GM21825 (cell line): Measurements from ENCODE around the gene ZC3H12C.

Source experiments
- ATAC-seq: cut with Tn5 transposase; IDR thresholded peaks from one replicate; pipeline ENCODE4 v1.9.1; 2021; ENCODE audit warnings: mild to moderate bottlenecking, moderate library complexity; ENCODE audit not compliant: unreplicated experiment

Gene ZC3H12C

DNA sequence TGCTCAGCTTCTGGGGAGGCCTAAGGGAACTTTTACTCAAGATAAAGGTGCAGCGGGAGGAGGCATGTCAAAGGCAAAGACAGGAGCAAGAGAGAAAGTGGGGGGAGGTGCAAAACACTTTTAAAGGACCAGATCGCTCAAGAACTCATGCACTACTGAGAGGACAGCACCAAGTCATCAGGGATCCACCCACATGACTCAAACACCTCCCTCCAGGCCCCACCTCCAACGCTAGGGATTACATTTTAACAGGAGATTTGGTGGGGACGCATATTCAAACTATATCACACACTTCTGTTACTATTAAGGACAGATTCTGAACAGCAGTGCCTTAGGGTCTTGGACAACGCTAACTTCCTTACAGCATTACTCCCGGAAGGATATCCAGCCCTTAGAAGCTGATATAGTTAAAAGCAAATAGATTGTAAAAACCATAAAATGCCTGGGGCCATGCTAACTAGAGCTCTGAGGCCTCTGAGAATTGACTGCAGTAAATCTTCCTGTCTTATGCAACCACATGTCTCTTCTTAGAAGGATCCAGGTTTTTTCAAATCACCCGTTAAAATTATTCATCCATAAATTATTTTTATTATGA, 16.7 kb upstream of the ZC3H12C start:
- ATAC-seq: no peak

DNA sequence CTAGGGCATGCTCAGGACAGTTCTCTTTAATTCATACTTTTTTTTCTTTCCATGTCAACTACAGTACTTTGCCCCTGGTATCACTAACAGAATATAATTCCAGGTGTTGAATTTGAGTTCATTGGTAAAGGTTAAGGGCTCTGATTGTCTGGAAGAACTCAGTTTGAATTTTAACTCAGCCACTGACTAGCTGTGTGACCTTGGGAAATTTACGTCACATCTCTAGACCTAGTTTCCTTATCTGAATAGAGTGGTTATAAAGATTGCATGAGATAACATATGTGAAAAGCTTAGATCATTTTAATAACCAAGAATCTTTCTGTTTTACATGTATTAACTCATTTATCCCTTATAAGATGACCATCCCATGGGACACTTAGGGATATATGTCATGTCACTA, 15.8 kb upstream of the ZC3H12C start:
- ATAC-seq: peak; percentile 27

DNA sequence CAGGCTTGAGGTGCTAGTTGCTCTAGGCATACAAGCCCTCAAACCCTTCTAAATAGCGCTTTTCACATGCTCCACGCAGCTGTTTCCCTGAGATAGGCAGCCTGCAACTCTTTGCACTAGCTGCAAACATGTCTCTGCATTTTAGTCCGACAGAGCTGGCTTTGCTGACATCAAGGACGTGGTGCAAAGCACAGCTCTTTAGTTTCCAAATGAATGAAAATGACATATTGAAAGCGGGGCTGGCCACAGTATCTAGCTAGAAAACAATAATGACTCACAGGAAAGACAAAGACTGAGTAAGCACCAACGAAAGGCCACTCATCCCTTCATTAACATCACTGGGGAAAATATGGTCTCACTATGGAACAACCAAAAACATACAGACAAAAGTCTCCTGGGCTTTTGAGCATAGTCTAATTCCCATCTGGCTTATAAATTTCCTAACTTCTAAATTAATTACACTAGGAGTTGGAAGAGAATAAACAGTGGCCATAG, 15.3 kb upstream of the ZC3H12C start:
- peak; percentile 86 for ATAC-seq

DNA sequence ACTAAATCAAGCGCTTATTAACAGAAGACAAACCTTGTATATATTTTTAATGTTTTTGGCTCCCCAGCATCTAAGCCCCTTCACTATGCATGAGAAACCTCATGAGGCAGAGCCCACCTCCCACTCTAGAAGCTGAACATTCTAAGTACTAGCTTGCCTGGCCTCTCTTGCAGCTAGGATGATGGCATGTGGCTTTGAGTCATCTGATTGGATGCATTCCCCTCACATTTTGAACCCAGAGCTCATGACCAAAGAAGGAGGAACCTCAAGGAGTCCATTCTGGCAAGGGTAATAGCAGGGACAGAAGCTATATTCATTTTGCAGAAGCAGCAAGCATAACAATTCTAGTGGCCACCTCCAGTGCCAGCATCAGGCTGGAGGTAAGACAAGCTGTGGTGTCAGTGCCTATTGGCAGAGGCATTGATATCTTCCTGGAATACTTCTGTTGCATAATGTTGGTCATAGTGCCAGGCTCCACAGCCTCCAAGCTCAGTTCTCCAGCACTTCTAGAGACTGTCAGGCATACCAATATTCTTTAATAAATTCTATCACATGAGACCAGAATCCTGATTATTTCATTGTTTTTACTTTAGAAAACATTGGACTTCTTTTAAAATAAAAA, 14.2 kb upstream of the ZC3H12C start:
- no peak for ATAC-seq

DNA sequence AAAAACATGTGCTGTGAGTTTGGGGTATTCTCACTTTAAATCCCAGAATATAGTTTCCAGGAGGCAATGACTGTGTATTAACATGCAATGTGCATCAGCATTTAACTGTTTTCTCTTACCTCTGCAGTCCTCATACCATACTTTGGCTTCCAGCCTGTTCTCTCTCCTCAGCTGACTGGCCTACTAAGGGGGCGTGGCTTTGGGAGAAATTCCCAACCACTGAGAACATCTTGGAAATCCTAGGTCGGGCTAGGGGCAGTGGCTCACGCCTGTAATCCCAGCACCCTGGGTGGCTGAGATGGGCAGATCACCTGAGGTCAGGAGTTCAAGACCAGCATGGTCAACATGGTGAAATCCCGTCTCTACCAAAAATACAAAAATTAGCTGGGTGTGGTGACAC, 13.5 kb upstream of the ZC3H12C start:
- ATAC-seq: no peak

DNA sequence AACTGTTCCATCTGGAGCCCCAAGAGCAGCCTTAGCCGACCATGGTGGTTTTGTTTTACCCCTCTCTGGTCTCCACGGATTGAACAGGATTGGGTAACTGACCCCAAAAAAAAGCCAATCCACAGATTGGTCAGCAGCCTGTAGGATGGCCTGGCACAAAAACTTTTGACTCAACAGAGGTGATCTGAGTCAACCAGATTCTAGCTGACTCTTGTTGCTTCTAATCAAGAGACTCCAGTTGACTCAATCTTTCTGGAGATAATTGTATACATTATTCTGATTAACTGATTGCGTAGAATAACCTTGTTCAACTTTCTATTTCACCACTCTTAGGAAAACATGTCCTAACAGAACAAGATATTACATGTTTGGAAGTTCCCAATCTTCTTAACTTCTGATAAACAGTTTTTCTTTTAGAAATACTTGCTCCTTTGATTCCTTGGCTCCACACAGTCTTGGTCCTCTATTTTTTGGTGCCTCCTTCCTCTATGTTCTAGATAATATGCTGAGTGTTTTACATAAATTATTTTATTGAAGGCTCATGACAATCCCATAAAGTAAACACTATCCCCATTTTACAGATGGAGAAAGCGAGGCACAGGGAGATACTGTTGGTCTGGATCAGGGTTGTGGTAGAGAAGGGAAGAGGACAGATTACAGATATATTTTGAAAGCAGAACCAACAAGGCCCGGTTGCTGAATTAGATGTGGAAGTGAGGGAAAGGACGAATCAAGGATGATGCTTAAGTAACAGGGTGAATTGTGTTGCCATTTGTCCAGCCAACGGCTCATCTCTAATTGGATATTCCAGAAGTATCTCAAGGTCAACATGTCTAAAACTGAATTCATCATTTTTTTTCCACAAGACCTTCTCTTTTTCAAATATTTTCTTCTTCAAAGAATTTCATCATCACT, 11.5 kb upstream of the ZC3H12C start:
- ATAC-seq: no peak

DNA sequence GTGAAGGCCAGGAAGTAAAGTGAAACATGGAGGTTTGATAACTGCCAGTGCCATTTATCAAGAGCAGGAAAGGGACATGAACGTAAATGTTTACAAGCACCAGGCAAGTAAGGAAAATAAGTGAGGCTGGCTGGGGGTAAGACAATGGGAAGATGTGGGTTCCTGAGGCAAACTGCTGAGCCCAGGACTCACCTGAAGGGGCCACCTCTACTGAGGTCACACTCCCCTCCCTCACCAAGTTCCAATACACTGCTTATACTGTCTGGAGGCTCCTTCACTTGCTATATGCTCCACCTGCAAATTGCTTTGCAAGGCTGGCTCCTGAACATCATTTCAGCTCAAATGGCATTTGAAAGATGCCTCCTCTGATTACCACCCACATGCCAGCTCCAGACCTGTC, 10.3 kb upstream of the ZC3H12C start:
- no peak for ATAC-seq

DNA sequence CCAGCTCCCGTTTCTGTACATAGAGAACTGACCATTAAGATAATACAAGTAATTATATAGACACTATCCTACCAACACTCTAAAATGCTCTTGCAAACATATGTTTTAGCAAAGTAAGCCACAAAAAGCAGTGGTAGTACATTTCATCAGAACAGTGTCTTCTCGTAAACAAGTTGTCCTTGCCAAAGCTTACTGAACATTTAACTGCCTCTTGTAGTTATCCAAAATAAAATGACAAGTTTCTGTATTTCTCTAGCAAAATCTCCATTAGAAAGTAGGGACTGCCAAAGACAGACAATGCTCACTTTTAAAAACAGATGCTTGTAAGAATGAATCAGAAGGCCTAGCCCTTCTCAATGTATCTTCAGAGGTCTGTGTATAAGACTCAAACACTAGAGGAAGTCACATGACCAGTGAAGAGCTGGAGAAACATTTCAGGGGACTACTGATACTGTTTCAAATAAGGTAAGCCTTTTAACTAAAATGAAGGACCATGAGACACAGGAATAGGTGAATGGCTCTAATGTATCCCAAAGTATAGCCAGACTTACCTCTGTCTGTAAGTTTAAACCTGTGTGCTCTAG, 7.8 kb upstream of the ZC3H12C start:
- no peak for ATAC-seq

DNA sequence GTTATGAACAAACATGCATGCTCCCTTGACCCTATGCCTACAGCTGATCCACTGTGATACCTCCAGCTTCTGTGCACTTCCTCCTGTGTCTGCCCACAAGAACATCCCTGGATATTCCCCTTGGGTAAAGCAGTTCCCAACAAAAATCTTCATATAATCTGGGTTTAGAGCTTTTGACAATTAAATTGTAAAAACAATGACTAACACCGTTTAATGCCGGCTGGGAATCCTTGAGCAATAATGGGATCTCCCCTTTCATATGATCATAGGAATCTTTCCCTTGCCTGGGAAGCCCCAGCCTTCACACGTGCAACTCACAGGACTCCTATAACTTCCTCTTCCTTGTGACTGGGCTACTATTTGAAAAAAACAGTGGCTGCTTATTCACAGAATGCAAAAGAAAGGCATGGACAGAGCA, 6.3 kb upstream of the ZC3H12C start:
- ATAC-seq: no peak

DNA sequence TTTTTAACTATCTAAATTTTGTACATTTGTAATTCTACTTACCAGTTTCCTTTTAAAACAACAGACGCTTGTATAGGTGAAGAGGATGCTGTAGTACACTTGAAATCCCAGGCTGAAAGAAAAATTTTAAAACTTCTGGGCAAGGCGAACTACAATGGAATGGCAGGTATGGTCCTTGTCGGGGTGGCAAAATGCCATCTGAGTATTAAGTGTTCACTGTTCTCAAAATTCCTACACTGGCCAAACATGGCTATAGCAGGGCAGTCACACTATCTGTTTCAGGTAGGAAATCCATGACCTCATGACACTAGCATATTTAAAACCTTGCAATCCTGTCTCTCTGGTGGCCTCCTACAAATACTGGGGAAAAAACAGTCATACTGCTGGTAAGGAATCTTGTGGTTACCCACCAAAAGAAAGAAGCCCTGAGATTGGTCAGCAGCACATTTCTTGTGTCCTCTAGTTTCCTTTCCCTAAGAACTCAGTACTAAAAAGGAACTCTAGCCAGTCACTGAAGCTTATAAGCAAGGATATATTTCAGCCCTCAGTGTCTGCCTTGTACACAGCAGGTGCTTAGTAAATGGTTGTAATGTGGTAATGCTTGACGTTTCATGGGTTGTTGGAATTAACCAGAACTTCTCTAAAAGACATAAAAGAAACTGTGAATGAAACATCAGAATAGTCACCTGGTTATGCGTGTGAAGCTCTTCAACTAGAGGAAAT, 5.2 kb upstream of the ZC3H12C start:
- ATAC-seq: no peak

DNA sequence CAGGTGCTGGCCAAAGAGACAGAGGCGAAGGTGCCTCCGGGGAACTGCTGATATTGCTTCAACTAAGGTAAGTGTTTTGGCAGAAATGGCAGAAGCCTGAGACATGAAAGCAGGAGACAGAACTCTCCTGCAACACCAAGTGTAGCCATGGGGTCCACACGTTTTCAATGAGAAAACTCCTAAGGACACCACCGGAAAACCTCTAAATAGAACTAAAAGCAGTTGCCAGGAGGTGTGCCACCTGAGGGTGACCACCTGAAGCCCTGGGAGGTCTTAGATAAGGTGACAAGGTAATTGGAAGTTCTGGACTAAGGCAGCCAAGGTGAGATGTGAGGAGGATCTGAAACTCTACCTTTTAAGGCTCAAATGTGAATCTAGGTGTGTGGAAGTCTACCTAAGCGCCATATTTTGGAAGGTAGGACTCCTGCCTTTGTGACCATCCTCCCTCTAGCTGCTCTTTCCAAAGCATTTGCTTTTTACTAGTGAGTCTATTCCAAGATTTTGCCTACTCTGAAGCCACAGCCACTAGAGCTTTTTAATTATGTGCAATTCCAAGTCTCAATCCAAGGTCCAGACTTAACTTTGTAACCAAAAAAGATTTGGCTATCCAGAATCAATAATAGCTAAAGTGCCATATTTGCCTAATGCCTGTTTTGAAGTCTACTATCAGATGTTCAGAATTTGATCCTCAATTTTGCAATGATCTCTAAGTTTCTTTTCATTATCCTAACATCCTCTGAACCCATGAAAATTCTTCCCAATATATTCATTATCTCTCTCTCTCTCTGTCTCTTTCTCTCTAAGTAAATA, 4.5 kb upstream of the ZC3H12C start:
- no peak for ATAC-seq

DNA sequence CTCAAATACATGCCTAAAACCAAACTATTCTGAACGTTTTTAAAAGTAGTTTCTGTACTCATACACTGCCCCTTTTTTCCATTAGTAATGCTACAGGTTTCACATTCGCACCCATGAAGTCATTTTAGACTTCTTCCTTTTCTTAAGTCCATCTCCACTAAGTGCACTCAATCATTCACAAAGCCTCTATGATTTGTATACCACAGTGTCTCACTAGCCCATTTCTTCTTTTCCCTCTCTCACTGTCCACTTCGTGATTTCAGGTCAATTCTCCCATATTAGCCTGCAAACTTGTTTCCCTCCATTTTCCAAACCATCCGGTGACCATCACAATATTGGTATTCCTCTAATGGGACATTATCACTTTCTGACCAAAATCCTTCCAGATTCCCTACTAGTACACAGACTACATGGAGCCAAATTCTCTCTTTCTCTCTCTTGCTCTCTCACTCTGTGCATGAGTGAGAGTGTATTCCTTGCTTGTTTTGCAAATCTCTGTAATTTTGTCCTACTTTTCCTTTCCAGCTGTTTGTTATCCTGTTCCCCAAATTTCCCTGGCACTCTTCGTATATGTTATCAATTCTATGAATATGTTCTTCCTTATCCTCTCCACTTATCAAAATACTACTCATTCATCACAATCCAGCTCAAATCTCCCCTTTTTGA, 3.4 kb upstream of the ZC3H12C start:
- peak; percentile 25 for ATAC-seq

DNA sequence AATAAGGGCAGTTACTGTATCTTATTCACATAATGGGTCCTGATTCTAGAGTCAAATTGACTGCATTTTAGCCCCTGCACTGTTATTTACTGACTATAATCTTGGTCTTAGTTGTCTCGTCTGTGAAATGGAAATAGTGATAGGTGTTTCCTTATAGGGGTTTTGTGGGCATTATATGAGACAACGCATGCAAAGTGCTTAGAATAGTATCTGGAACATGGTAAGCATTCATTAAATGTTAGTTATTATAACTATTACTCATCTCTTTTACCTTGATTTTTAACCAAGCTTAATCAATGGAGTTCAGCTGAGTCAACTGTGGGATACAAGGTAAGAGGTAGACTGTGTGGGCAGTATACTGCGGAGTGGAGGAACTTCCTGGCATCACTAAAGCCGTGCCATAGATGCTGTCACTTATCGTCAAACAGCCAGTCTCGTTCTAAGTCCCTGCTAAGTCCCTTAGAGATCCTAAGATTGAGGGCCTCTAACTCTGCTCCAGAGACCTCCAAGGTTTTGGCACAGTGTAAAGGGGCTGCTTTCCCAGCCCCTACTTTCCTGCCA, 2.6 kb upstream of the ZC3H12C start:
- ATAC-seq: no peak

DNA sequence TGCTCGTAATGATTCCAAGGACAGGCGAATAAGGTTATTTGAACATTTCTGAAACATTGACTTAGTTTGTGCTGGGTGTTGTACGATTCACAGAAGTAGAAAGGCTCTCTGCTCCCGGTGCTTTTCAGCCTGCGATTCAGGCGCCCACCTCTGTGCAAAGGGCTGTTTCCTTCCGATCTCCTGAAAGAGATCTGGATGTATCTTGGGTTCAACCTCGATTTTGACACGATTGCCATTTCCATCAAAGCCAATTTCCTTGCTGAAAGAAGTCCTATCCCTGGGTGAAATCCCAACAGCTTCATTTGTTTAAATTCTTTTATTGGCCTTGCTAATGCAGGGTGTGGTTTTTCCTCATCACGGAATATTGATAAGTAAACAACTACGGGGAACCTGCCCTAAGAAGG, 1.1 kb upstream of the ZC3H12C start:
- ATAC-seq: no peak

DNA sequence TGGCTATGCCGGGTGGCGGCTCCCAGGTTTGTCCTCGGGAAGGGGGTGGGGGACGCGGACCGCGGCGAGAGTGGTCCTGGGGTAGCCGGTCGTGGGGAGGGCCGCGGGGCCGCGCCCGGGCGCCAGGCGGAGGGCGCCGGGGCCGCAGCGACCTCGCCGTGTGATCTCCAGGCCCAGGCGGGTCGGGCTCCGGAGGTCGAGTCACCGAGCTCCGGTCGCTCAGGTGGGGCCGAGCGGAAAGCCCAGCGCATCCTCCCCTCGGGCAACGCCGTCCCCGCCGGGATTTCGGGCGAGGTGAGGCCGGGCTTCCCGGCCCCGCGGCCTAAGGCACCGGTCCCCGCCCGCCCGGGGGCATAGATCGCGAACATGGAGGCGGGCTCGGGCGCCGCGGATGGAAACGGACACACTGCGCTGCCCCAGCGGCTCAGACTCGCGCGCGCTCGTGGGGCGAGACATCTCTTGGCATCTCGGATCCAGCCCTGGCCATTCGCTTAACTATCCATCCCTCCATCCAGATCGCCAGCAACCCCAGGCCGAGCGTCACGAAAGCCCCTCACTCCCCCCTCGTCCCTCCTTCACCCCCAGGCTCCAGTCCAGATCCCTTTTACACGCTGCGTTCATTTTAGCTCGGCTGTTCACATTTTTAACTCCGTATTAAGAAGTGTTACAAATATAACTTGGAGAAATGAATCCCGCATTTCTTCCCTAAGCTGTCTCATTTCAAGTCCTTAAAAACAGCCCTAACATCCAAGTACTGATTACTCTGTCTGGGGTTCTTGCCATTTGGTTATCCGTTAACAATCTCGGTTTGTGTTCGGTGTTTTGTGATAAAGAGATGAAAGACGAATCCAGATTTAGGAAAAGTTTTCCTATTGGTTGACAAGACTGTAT, 460 bp downstream of the ZC3H12C start:
- peak; percentile 24 for ATAC-seq

DNA sequence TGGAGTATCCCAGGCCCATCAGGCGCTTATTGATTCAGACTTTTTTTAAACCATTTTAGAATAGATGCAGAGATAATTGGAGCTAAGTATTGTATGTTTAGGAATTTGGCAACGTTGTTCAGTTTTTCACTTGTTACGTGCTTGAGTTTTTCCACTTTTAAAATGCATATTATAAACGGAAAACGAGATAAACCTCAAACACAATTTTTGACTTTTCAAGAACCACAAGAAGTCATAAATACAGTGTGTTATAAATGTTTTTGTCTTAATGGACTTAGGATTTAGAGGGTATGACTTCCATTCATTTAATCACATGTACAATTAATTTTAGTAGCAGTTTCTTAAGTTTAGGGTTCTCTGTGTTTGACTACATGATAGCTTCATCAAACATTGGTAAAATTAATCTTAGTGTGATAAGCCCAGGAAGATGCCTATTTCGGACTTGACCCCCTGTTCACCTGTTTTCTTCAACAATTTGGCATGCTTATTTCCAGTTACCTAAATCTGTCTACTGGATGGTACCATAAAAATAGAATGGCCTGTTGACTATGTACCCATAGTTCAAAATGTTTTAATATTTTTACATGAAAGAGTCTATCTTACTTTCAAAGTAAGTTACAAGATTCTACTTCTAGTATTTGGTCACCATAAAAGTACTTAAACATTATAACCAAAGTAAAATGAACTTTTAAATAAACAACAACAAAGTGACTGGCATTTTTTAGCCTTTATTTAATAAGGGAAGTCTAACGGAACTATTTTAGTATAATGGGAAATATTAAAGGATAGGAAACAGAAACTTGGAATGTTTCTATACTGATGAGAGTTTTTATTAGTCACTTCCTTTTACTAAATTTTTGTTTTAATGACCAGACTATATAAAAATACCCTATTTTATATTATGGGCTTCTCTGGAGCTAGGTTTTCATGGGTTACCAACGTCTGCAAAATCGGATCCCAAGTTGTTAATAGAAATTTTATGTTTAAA, 1.4 kb downstream of the ZC3H12C start:
- no peak for ATAC-seq

DNA sequence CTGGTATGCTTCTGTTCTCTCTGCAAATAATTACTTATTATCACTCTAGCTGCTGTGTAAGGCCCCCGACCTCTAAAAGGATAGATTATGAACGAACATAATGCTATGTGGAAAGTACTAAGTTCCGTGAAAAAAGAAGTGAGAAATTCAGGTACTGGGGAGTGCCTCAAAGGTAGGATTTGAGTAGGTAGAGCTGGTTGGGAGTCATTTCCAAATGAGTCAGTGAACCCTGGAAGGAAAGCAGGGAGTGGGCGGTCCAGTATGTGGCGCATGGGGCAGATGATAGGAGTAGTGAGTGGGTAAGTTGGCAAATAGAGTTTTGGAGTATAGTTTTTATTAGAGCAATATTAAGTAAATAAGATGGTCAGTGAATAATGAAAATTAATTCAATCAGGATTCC, 2.4 kb downstream of the ZC3H12C start:
- no peak for ATAC-seq
